ENCODE data around the gene FKBP6. TPM values are rescaled to one million over a fixed set of nuclear protein-coding genes. Genes with fewer than 3 reads are reported as not detected.
"Not testable (repeated sequence)": the region's sequence is repeated elsewhere in the genome, so short reads cannot be mapped to it uniquely, and the experiment has no call there.

FKBP6 gene
- total and polyA plus RNA-seq, 3 donors from 2014 or later, result 45.4 to 148 (median 60.9) TPM

DNA sequence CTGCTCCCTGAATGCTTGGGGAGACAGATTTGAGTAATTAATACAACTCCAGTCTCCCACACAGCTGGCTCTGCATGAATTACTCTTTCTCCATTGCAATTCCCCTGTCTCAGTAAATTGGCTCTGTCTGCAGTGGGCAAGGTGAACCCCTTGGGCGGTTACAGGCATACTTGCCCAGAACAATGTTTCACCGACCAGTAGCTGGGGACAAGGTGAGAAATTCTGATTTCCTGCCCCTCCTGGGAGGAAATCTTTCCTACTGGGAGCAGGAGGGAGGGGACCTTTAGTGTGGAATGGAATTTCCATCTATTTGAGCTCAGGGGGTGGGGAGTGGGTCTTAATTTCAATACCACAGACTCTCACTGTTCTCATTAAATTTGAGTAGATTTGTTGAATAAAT is 63.4 kb downstream of the FKBP6 start:
- Histone ChIP-seq H3K4me1 (no peaks in the 10 kb centered on the region), H3K9me3 (no peaks in the 10 kb centered on the region), H3K4me3 (no peak overlapping the region), H3K36me3 (ENCODE audit: low read depth, missing control alignments) (no peaks in the 10 kb centered on the region), H3K27me3 (no peaks in the 10 kb centered on the region), H3K27ac (no peak overlapping the region)
- intact Hi-C loops (cut with DNase I; ENCODE audit: low total_unique reads), result no loop called here
- 53 to 55% methylated on average over 2 of the region's 2 CpGs for WGBS, 2 donors
- TF ChIP-seq POLR2A (IDR thresholded peaks at IDR 0.05), result no peak
- TF ChIP-seq, protein P1, sequence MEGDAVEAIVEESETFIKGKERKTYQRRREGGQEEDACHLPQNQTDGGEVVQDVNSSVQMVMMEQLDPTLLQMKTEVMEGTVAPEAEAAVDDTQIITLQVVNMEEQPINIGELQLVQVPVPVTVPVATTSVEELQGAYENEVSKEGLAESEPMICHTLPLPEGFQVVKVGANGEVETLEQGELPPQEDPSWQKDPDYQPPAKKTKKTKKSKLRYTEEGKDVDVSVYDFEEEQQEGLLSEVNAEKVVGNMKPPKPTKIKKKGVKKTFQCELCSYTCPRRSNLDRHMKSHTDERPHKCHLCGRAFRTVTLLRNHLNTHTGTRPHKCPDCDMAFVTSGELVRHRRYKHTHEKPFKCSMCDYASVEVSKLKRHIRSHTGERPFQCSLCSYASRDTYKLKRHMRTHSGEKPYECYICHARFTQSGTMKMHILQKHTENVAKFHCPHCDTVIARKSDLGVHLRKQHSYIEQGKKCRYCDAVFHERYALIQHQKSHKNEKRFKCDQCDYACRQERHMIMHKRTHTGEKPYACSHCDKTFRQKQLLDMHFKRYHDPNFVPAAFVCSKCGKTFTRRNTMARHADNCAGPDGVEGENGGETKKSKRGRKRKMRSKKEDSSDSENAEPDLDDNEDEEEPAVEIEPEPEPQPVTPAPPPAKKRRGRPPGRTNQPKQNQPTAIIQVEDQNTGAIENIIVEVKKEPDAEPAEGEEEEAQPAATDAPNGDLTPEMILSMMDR (IDR thresholded peaks at IDR 0.05), result no peak
- no peak for DNase-seq

DNA sequence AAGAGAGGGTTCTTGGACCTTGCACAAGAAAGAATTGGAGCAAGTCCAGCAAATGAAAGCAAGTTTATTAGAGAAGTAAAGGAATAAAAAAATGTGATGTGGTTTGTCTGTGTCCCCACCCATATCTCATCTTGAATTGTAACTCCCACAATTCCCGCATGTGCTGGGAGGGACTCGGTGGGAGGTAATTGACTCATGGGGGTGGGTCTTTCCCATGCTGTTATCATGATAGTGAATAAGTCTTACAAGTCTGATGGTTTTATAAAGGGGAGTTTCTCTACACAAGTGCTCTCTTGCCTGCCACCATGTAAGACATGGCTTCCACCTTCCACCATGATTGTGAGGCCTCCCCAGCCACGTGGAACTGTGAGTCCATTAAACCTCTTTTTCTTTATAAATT is 66.5 kb downstream of the FKBP6 start:
- 48 to 79% methylated on average over 3 of the region's 3 CpGs for WGBS, 2 donors
- TF ChIP-seq, protein P1 (IDR thresholded peaks at IDR 0.05), result no peak
- no peak for TF ChIP-seq POLR2A (IDR thresholded peaks at IDR 0.05)
- intact Hi-C loops (cut with DNase I; ENCODE audit: low total_unique reads), result no loop called here
- H3K9me3 ChIP-seq, result no peaks in the 10 kb centered on the region
- H3K4me1 ChIP-seq, result no peaks in the 10 kb centered on the region
- H3K36me3 ChIP-seq (ENCODE audit: low read depth, missing control alignments), result no peaks in the 10 kb centered on the region
- no peak for DNase-seq
- no peak overlapping the region for H3K27ac ChIP-seq
- no peaks in the 10 kb centered on the region for H3K27me3 ChIP-seq
- H3K4me3 ChIP-seq, result no peak overlapping the region

DNA sequence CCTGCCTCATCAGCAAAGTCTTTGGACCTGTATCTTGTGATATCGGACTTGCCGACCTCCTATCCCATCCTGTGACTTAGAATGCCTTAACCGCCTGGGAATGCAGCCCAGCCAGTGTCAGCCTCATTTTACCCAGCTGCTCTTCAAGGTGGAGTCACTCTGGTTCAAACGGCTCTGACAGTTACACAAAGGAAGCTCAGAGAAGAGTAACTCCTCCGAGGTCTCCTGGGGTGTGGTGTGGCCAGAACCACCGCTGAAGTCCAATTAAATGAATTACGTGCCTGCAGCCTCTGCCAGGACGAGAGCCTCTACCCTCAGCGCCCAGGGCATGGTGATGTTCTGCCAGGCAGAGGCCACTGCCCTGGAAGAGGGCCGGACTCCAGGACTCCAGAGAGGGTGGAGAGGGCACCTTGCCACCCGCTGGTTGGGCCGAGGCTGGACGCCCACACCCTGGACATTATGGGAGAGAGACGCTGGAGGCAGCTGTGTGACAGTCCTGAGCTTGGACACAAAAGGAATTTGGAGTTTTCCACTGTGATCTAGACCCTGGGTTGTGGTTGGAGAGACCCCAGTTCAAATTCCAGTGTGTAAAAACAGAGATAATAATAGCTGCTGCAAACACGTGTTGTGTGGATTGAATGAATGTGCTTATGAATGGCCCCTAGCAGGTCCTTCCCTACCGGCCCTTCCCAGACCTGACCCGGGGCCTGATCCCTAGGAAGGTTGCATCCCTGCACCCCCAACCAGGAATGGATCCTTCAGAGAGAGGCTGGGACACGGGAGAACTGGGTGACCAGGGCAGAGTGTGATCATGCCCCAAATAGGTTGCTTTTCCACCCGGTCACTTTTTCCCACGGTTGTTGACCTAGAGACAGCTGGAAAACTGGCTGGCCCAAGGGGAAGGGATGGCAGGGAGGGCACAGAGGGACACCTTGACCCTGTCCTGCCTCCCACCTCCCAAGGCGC is 67.9 kb downstream of the FKBP6 start:
- no peaks in the 10 kb centered on the region for H3K4me1 ChIP-seq
- no peaks in the 10 kb centered on the region for H3K36me3 ChIP-seq (ENCODE audit: low read depth, missing control alignments)
- 76 to 79% methylated on average over 14 to 21 of the region's 21 CpGs for WGBS, 2 donors
- H3K4me3 ChIP-seq, result no peak overlapping the region
- DNase-seq, result no peak
- H3K27ac ChIP-seq, result no peak overlapping the region
- intact Hi-C loops (cut with DNase I; ENCODE audit: low total_unique reads), result no loop called here
- H3K27me3 ChIP-seq, result no peaks in the 10 kb centered on the region
- no peaks in the 10 kb centered on the region for H3K9me3 ChIP-seq
- TF ChIP-seq, protein P1 (IDR thresholded peaks at IDR 0.05), result no peak
- no peak for TF ChIP-seq POLR2A (IDR thresholded peaks at IDR 0.05)

DNA sequence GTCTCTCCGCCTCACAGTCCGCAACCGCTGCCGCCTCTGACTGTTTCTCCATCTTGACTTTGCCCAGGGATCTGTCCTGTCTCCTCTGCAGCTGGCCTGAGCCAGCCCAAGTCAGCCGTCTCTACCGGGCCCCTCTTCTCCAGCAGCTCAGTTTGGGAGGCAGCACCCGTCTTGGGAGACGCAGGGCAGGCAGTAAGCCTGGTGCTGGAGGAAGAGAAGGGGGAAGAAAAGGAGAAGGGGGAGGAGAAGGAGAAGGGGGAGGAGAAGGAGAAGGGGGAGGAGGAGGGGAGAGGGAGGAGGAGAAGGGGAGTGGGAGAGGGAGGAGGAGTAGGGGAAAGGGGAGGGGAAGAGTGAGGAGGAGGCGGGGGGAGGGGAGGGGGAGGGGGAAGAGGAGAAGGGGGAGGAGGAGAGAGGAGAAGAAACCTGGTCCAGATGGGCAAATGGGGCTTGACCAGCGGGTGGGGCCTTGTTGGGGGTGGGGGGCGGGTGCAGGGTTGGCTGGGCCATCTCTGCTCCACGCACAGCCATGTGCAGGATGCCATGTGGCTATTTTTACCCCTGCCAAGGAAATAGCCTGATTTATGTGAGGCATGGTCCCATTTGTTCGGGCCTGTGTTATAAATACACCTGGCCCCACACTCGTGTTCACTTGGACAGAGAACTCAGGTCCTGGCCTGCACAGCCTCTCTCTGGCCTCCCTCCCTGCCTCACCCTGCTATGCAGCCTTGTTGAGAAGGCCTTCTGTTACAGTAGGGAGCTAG is 69.7 kb downstream of the FKBP6 start:
- intact Hi-C loops (cut with DNase I; ENCODE audit: low total_unique reads), result no loop called here
- no peaks in the 10 kb centered on the region for H3K27me3 ChIP-seq
- no peak for DNase-seq
- no peaks in the 10 kb centered on the region for H3K4me1 ChIP-seq
- TF ChIP-seq, protein P1 (IDR thresholded peaks at IDR 0.05), result no peak
- TF ChIP-seq POLR2A (IDR thresholded peaks at IDR 0.05), result no peak
- H3K36me3 ChIP-seq (ENCODE audit: low read depth, missing control alignments), result no peaks in the 10 kb centered on the region
- no peak overlapping the region for H3K27ac ChIP-seq
- H3K4me3 ChIP-seq, result no peak overlapping the region
- 68 to 76% methylated on average over 12 to 13 of the region's 14 CpGs for WGBS, 2 donors
- no peaks in the 10 kb centered on the region for H3K9me3 ChIP-seq

DNA sequence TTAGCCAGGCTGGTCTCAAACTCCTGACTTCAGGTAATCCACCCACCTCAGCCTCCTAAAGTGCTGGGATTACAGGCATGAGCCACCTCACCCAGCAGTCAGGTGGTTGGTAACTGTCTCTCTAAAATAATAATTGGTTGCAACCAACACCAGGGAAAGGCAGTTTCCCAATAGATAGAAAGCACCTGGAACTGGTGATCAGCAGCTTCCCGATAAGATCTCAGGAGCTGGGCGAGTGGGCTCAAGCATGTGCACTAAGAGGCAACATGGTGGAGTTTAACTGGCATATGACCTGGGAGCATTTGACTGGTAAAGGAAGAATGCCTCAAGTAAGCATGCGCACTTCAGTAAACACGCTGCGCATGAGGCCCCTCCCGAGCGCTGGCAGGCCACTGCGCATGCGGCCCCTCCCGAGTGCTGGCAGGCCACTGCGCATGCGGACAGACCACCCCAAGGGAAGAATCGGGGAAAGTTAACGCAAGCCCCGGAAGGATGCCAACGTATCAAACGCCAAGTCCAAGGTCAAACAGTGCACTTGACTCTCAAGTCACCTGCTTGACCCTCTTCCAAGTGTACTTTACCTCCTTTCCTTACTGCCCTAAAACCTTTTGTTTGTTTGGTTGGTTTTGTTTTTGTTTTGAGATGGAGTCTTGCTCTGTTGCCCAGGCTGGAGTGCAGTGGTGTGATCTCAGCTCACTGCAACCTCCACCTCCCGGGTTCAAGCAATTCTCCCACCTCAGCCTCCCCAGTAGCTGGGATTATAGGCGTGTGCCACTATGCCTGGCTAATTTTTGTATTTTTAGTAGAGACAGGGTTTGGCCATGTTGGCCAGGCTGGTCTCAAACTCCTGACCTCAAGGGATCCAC is 71.5 kb downstream of the FKBP6 start:
- H3K9me3 ChIP-seq; intact Hi-C loops (cut with DNase I; ENCODE audit: low total_unique reads); H3K27me3 ChIP-seq; H3K27ac ChIP-seq; H3K36me3 ChIP-seq (ENCODE audit: low read depth, missing control alignments); H3K4me1 ChIP-seq: not testable (repeated sequence)
- H3K4me3 ChIP-seq, result peak overlapping the region in 1 of 2 donors; percentile 36
- 37 to 49% methylated on average over 19 of the region's 19 CpGs for WGBS, 2 donors
- peak; percentile 84 for DNase-seq

DNA sequence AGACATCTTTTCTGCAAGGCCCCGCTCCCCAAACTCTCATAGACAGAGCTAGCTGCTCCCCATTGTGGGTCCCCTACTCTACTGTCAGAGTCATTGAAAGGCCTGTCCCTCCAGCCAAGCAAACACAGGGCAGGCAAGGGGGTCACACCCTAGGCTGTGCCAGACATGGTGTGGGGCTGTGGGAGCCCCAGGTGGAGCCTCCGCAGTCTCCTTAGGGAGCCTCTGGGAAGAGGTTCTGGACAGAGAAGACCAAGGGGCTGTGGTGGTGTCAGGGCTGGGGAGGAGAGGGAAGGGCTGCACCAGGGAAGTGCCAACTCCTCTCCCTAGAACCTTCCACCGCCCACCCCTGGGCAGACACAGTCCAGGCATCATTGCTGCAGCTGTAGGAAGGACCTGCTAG is 76.9 kb downstream of the FKBP6 start:
- DNase-seq, H3K27me3 ChIP-seq, H3K27ac ChIP-seq: not testable (repeated sequence)

More for the DNA sequence above, 76.9 kb downstream of the FKBP6 start:
- H3K4me3 ChIP-seq; H3K4me1 ChIP-seq; intact Hi-C loops (cut with DNase I; ENCODE audit: low total_unique reads); H3K9me3 ChIP-seq; H3K36me3 ChIP-seq (ENCODE audit: low read depth, missing control alignments): not testable (repeated sequence)
- WGBS, 2 donors, result 85 to 92% methylated on average over 2 to 3 of the region's 3 CpGs
